GM19455 (cell line): Measurements from ENCODE around the gene PI4KB.

ENCODE experiments used
- ATAC-seq: cut with Tn5 transposase; IDR thresholded peaks from one replicate; pipeline ENCODE4 v1.9.1; 2021; ENCODE audit not compliant: unreplicated experiment

Gene PI4KB

DNA sequence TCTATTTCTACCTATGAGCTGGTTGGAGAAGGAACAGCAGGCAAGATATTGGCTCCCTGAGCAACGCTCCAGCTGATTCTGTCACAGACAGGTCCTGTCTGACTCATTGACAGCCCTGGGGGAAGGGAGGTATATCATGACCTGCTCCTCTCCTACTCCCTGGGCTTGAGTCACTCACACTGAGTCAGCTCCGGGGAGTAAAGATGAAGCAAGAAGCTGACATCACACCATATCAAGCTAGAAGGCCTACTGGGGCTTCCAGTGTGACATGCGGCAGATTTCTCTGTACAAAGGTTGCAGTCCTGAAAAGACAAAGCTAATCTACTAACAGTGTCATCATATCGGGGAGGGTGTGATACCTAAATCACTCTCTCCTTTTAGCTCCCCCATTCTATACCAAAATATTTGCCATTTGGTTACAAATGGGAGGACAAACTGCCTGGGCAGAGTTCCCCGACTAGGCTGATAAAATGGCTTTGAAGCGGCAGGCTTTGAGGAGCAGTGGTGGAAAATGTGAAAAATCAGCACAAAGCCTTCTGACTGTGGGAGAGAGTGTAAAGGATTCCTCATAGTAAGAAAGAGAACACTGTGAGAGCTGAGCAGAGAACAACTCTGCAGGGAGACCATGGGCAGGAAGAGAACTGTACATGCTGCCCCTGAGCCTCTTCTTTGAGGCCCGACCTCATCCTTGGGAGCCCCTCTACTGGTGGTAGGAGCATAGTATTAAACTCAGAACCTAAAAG lies 15.5 kb downstream of the PI4KB start:
- ATAC-seq: no peak

DNA sequence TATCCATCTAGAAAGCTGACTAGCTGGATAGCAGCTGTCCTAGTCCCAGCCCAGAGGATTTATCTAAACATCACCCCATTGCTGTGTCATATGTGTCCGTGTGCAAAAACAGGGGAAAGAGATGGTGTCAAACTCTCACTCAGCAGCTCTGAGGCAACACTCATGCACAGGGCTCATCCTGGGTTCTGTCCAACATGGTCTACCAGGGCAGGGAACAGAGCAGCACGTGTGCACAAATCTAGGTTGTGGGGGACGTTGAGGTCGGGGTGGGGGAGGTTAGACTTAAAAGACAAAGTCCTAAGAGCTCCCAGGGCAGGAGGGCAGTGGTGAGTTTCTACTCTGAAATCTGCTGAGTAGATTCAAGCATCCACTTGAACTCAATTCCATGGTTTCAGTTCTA lies 16.2 kb downstream of the PI4KB start:
- no peak for ATAC-seq

DNA sequence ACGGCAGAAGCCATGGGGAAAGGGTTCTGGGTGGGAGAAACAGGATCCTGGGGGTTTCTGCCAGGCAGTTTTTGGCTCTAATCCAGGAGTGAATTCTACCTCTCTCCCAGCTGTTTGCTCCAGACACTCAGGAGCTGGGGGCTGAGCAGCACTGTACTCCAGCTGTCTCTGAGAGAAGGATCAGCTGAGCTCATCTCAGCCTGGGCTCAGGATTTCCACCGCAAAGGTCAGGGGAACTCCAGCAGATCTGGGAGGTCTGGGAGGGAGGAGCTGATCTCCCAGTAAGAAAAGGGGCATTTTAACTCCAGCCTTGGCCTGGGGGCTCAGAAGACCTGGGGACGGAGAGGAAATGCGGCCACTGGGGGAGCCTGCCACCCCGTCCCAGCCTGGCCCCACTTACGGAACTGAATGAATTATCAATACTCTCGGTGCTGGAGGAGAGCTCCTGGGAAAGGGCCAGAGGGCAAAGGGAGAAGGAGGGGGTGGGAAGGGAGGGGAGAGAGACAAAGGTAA lies 17.3 kb downstream of the PI4KB start:
- no peak for ATAC-seq

DNA sequence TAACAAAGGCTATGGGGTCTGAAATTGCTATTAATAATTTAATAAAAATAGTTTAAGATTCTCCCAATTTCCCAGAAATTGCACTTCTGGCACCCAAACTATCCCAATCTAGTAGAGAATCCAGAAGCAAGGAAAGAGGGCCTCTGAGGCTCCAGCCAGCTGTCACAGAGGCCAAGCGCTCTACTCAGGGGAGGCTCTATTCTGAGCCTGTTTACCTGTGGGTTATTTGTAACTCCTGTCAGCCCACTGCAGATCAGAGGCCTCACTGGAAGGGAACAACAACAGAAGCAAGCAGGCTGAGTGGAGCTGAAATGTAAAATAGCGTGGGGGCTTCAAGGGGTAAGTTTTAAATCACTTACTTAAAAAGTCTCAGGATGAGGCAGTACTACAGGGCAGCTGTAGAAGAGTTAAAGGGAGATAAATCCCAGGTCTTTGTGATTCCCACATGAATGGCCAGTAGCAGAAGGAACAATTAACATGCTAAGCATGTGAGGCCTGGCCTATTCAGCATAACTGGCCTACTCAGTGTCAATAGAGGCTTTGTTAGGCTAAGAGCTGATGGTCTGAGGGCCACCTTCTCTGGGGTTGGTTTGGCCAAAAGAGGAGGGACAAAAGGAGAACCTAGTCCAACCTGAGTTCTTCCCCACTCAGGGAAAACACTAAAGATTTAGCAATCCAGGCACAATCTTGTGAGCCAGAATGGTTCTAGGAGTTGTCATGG lies 32.3 kb downstream of the PI4KB start:
- ATAC-seq: no peak

DNA sequence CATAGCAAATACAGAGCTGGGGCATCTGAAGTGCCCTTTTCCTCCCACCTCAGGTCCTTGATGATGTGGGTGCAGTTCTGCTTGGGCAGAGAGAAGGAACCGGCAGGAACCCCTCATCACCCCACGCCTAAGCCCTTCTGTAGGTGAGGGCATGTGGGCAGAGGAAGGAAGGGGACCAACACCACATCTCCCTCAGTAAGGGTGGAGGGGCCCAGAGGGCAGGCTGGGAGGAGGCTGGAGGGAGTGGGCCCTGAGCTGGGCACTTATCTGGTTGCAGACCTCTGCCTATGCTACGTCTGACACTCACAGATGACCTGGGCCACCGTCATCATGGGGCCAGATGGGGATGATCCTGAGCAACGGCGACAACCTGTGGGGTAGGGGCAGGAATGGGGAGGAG lies 34.1 kb downstream of the PI4KB start:
- ATAC-seq: no peak

DNA sequence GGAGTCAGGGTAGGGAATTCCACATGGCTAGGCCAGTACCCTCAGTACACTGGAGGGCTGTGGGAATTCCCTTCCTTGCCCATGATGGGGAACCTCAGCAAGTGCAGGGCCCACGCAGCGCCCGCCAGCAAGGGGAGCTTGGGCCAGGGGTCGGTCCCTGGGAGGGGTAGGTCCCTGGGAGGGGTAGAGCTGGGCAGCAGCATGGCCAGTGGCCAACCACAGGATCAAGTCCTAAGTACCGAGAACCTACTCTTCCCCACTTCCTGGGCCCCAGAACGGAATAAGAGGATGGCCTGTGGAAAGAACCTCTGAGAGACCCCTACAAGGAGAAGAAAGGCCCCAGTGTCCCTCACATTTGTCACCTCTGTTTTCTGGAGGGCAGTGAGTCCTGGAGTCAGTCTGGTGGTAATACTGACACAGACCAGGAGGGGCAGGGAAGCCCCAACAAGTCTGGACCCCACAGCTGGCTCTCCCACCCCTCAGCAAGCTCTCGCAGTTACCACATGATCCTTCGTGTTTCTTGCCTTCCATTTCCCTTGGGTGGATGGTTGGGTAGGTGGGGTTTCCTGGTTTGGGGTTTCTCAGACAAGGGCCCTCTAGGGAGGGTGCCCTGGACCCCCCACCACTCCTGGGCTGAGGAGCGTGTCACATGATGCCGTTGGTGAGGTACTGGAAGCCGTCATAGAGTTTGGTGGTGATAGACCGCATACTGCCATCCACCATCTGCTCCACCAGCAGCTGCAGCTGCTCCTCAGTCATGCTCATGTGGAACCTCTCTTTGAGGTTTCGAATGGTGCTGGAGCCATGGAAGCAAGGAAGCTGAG lies 34.8 kb downstream of the PI4KB start:
- no peak for ATAC-seq

DNA sequence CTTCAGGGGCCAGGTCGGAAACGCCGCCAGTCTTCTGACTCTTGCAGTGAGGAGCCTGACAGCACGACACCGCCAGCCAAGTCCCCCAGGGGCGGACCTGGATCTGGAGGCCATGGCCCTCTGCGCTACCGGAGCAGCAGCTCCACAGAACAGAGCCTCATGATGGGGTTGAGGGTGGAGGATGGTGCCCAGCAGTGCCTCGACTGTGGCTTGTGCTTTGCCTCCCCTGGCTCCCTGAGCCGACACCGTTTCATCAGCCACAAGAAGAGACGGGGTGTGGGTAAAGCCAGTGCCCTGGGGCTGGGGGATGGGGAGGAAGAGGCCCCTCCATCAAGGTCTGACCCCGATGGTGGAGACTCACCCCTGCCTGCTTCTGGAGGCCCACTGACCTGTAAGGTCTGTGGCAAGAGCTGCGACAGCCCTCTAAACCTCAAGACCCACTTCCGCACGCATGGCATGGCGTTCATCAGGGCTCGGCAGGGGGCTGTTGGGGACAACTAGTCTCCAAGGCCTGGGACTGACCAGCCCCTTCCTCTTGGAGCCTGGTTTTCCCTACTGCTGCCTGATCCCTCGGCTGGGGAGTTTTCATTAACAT lies 36.4 kb downstream of the PI4KB start:
- ATAC-seq: no peak

DNA sequence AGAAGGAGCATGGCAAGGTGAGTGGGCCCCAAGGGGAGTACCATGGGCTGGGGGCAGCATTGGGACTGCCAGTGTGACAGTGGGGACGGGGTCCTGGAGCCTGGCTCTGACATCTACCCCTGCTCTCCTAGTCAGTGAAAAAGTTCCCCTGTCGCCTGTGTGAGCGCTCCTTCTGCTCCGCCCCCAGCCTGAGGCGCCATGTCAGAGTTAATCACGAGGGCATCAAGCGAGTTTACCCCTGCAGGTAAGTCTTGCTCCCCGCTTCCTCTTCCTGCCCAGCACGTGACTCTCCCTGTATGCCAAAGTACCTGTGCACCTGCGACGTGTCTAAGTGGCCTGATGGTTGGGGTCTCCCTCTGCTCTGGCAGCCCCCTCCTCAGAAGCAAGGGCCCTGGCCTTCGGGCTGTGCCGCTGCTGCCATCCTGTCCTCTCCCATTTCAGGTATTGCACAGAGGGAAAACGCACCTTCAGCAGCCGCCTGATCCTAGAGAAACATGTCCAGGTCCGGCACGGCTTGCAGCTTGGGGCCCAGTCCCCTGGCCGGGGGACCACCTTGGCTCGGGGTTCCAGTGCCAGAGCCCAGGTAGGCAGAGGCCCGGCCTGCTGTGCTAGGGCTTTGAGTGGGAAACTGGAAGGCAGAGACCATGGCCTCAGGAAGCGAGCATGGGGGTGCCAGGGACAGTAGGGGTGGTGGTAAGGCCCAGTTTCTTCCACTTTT lies 37.1 kb downstream of the PI4KB start:
- no peak for ATAC-seq

DNA sequence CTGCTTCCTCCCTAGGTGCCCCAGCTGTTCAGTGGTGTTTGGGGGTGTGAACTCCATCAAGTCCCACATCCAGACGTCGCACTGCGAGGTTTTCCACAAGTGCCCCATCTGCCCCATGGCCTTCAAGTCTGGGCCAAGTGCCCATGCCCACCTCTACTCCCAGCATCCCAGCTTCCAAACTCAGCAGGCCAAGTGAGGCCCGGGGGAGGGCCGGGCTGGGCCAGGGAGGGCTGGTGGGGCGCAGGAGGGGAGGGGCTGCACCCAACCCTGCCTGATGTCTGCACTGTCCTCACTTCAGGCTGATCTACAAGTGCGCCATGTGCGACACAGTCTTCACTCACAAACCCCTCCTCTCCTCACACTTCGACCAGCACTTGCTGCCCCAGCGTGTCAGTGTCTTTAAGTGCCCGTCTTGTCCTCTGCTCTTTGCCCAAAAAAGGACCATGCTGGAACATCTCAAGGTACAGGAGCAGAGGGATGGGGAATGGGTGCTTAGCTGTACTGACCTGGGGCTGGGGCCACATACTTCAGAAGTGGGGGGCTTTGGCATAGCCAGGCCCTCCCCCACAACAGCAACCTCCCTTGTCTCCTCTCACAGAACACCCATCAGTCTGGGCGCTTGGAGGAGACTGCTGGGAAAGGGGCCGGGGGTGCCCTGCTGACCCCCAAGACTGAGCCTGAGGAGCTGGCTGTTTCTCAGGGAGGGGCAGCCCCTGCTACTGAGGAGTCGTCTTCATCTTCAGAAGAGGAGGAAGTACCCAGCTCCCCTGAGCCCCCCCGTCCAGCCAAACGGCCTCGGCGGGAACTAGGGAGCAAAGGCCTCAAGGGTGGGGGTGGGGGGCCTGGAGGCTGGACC lies 37.9 kb downstream of the PI4KB start:
- ATAC-seq: no peak

DNA sequence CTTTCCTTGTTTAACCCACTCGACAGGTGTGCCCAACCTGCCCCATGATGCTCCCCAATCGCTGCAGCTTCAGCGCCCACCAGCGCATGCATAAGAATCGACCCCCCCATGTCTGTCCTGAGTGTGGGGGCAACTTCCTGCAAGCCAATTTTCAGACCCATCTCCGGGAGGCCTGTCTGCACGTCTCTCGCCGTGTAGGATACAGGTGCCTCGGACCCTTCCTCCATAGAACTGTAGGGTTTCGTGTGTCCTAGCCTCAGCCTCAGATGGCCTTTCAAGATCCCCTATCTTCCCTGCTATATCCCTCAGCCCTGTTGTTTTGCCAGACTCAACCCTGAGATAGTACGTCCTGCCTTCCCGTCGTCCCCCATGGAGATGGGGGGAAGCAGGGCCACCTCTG lies 38.7 kb downstream of the PI4KB start:
- ATAC-seq: no peak

DNA sequence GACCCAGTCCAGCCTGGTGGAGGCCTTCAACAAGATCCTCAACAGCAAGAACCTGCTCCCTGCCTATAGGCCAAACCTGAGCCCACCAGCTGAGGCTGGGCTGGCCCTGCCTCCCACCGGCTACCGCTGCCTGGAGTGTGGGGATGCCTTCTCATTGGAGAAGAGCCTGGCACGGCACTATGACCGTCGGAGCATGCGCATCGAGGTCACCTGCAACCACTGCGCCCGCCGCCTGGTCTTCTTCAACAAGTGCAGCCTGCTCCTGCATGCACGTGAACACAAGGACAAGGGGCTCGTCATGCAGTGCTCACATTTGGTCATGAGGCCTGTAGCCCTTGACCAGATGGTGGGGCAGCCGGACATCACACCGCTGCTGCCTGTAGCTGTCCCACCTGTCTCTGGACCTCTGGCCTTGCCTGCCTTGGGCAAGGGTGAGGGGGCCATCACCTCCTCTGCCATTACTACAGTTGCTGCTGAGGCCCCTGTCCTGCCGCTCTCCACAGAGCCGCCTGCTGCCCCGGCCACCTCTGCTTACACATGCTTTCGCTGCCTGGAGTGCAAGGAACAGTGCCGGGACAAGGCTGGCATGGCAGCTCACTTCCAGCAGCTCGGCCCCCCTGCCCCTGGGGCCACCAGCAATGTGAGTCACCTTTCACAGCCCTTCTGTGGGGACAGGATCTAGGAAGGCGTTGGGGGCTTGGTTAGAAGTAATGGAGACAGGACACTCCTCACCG lies 39.3 kb downstream of the PI4KB start:
- no peak for ATAC-seq

DNA sequence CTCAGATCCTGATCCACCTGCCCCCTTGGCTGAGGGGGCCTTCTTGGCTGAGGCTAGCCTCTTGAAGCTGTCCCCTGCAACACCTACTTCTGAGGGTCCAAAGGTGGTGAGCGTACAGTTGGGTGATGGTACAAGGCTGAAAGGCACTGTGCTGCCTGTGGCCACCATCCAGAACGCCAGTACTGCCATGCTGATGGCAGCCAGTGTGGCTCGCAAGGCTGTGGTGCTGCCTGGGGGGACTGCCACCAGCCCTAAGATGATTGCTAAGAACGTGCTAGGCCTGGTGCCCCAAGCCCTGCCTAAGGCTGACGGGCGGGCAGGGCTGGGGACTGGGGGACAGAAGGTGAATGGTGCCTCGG lies 39.9 kb downstream of the PI4KB start:
- ATAC-seq: no peak

DNA sequence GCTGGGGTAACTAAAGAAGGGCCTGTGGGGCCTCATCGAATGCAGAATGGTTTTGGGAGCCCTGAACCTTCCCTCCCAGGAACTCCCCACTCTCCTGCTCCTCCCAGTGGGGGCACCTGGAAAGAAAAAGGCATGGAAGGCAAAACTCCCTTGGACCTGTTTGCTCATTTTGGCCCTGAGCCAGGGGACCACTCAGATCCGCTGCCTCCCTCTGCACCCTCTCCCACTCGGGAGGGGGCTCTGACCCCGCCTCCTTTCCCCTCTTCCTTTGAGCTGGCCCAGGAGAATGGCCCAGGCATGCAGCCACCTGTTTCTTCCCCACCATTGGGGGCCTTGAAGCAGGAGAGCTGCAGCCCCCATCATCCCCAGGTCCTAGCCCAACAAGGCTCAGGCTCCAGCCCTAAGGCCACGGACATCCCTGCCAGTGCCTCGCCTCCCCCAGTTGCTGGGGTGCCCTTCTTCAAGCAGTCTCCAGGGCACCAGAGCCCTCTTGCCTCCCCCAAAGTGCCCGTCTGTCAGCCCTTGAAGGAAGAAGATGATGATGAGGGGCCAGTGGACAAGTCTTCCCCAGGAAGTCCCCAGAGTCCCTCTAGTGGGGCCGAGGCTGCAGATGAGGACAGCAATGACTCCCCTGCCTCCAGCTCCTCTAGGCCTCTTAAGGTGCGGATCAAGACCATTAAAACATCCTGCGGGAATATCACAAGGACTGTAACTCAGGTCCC lies 40.4 kb downstream of the PI4KB start:
- ATAC-seq: no peak

DNA sequence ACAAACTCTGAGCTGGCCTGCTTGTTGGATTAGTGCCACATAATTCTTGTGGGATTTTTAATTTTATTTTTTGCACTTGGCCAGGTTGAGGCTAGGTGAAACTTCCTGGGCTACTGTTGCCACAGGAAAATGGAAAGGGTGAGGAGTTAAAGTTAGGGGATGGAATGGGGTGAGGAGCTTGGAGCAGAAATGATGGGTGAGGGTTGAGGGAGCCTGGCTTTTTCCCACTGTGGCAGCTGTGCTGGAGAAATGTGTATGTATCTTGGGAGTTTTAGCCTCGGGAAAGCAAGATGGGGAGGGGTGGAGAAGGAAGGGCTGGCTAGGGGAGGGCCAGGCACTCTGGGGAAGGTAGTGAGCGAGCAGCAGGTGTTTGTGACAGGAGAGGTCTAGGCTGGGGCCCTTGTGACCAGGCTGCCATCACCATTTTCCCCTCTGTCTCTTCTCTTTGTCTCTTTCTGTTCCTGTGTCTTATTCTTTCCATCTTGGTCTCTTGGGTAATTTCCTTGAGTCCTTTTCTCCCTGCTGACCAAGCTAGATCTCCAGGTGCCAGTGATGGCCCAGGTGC lies 43.1 kb downstream of the PI4KB start:
- no peak for ATAC-seq

DNA sequence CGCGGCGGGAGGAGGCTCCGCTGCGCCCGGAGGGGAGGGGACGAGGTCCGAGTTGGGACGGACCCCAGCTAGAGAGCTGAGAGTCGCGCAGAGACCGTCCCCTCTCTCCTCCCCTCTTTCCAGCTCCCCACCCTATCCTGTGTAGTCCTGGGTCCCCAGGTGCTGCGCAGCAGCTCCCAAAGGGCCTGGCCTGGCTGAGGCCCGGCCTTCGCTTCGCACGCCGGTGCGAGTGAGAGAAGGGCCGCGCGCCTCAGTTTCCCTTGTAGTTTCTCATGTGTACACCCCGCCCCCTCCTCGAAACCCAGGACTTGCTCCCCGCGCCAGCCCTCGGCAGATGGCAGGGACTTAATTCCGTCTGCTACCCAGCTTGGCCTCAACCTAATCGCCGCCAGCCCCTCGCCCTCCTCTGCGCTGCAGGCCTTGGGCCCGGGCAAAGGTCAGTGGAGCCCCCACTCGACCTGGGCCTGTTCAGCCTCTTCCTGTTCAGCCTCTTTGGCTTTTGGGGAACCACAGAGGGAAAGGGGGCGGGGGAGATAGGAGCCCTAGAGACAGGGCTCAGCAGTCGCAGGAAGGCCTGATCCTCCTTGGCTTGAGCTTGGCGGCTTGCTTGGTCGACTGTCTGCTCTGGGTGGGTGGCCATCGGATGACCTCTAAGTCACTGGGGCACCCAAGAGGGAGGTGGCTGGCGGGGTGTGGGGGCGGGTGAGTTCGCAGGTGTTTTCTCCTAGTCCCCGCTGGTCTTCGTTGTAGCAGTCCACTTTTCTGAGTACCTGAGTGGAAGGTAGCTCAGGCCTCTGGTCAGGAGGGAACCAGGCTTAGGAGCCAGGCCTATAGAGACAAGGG lies 44.1 kb downstream of the PI4KB start:
- ATAC-seq: no peak

DNA sequence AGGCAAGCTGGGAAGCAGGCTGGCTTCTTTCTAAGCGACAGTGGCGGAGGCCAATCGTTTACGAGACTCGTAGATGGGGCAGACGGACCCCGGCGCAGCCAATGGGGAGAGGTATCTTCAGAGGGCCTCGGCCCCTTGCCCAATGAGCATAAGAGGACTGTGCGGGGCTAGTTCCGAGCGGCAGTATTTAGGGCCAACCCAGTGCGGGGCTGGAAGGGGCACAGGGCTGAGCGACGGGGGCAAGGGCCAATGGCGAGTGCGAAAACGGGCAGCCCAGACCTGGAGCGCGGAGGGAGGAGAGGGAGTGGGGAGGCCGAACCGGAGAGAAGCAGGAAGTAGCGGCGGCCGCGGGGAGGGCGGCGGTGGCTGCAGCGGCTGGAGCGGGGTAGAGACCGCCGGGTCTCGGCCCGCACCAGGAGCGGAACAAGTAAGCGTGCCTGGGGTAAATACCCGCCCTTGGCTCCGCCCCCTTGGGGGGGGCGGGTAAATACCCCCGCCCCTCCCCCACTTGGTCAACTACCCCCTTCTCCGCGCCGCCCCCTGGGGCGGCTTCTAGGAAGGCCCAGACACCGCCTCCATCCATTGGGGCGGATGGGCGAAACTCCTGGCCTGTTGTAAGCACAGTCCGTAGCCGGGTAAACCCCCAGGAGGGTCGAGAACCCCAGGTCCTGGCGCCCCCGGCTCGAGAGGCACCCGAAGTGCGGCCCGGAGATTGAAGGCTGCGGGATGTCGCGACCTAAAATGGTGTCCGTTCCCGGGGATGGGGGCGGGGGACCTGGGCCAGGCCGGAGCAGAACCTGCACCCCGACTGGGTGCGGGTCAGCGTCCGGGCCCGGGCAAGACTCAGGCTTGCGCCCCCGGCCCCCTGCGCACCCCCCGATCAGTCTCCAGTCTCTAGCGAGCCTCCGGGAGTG lies 45.0 kb downstream of the PI4KB start, which contains the start of gene ZNF687:
ZNF687 (plus strand) TSS at position 331 of the 914 bp plus-strand sequence. CDS start 3,993 bp downstream, outside the sequence.
- peak; percentile 90 for ATAC-seq
